Measurements from ENCODE around the gene HDAC2. TPM values are rescaled to one million over a fixed set of nuclear protein-coding genes. Genes with fewer than 3 reads are reported as not detected.

The HDAC2 gene
- total and polyA plus RNA-seq, 2 experiments from 2014 or later: 343 to 355 TPM

- TF ChIP-seq ZNF462 (CRISPR knock-in tag; IDR thresholded peaks at IDR 0.05) (no peak), EZH2 (IDR thresholded peaks at IDR 0.05; ENCODE audit: low read depth, unreplicated experiment) (no peak), STAT1 (IDR thresholded peaks at IDR 0.05; ENCODE audit: unreplicated experiment) (no peak), CTCF (conservative IDR thresholded peaks at IDR 0.05; ENCODE audit: low read depth in 2 of 2) (no peak), POLR2AphosphoS5 (IDR thresholded peaks at IDR 0.05; ENCODE audit: low read depth) (no peak), JUNB (IDR thresholded peaks at IDR 0.05; ENCODE audit: unreplicated experiment) (no peak), ZNF114 (CRISPR knock-in tag; IDR thresholded peaks at IDR 0.05) (no peak)
Measured at GRCh38 chr6:113982055-113982550, 11.2 kb upstream of the HDAC2 start (continued).

- Histone ChIP-seq H4K20me1 (replicated peaks; ENCODE audit: insufficient read depth) (no peaks in the 10 kb centered on the region), H2AFZ (no peak overlapping the region), H3K36me3 (ENCODE audit: insufficient read depth) (no peaks in the 10 kb centered on the region), H3K4me3 (no peak overlapping the region), H3K4me1 (ENCODE audit: insufficient read depth) (no peaks in the 10 kb centered on the region), H3K79me2 (replicated peaks; ENCODE audit: insufficient read depth) (no peaks in the 10 kb centered on the region), H3K4me2 (no peak overlapping the region), H3F3A (replicated peaks; ENCODE audit: low read depth) (no peaks in the 10 kb centered on the region), H3K27ac (ENCODE audit: low read depth) (no peak overlapping the region), H3K27me3 (ENCODE audit: insufficient read depth) (no peaks in the 10 kb centered on the region), H3K9me2 (ENCODE audit: insufficient read depth) (no peaks in the 10 kb centered on the region)
- H3K4me3 Mint-ChIP-seq: no peak overlapping the region
- no peak overlapping the region for H3K27ac Mint-ChIP-seq
- H3K27me3 Mint-ChIP-seq (ENCODE audit: insufficient read depth, low read depth, poor library complexity): peaks cover 4% of the 10 kb centered on the region
- ATAC-seq (peak; percentile 99), DNase-seq (ENCODE audit: low spot score) (peak; percentile 85)
- no peak for TF ChIP-seq NANOG (IDR thresholded peaks at IDR 0.05; ENCODE audit: borderline replicate concordance)
- TF ChIP-seq, protein P1, sequence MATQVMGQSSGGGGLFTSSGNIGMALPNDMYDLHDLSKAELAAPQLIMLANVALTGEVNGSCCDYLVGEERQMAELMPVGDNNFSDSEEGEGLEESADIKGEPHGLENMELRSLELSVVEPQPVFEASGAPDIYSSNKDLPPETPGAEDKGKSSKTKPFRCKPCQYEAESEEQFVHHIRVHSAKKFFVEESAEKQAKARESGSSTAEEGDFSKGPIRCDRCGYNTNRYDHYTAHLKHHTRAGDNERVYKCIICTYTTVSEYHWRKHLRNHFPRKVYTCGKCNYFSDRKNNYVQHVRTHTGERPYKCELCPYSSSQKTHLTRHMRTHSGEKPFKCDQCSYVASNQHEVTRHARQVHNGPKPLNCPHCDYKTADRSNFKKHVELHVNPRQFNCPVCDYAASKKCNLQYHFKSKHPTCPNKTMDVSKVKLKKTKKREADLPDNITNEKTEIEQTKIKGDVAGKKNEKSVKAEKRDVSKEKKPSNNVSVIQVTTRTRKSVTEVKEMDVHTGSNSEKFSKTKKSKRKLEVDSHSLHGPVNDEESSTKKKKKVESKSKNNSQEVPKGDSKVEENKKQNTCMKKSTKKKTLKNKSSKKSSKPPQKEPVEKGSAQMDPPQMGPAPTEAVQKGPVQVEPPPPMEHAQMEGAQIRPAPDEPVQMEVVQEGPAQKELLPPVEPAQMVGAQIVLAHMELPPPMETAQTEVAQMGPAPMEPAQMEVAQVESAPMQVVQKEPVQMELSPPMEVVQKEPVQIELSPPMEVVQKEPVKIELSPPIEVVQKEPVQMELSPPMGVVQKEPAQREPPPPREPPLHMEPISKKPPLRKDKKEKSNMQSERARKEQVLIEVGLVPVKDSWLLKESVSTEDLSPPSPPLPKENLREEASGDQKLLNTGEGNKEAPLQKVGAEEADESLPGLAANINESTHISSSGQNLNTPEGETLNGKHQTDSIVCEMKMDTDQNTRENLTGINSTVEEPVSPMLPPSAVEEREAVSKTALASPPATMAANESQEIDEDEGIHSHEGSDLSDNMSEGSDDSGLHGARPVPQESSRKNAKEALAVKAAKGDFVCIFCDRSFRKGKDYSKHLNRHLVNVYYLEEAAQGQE (IDR thresholded peaks at IDR 0.05; ENCODE audit: unreplicated experiment): no peak
- no peak for TF ChIP-seq ZNF331 (CRISPR knock-in tag; IDR thresholded peaks at IDR 0.05; ENCODE audit: low read depth)
- TF ChIP-seq CTCF (conservative IDR thresholded peaks at IDR 0.05; ENCODE audit: low read depth in 2 of 2): peak; percentile 75 to 86
- no peaks in the 10 kb centered on the region; the same call in 2 of the 3 replicates for H3K36me3 Mint-ChIP-seq (ENCODE audit: low read depth)
- peaks cover 2% of the 10 kb centered on the region; the same call in 2 of the 3 replicates for H3K4me1 Mint-ChIP-seq
- no peaks in the 10 kb centered on the region for H3K9me3 Mint-ChIP-seq
Measured at GRCh38 chr6:113980937-113981554, 10.1 kb upstream of the HDAC2 start.
